GM21423 (cell line): Measurements from ENCODE around the gene PAK4.

Experiments used
- ATAC-seq: cut with Tn5 transposase; IDR thresholded peaks from one replicate; pipeline ENCODE4 v1.9.1; 2021; ENCODE audit warnings: mild to moderate bottlenecking, moderate library complexity; ENCODE audit not compliant: unreplicated experiment

PAK4 gene

DNA sequence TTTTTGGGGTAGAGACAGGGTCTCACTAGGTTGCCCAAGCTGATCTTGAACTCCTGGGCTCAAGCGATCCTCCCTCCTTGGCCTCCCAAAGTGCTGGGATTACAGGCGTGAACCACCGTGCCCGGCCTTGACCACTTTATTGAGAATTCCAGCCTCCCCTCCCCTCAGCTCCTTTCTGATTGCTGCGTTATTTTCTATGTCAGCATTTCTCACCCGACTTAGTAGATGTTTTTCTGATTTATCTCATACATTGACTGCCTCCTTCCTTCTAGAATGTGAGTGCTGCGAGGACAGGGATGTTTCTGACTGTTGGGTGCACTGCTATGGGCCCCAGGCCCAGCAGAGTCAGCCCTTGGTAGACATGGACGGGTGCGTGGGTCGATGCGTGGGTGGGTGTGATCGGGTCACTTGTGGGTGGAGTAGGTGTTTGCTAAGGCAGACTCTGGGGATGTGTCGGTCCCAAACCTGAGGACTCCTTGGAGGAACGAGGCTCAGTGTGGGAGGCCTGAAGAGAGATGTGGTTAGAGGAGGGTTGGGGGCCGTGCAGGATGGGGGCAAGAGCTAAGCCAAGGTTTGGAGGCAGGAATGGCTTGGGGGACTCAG, 37.0 kb downstream of the PAK4 start:
- no peak for ATAC-seq

DNA sequence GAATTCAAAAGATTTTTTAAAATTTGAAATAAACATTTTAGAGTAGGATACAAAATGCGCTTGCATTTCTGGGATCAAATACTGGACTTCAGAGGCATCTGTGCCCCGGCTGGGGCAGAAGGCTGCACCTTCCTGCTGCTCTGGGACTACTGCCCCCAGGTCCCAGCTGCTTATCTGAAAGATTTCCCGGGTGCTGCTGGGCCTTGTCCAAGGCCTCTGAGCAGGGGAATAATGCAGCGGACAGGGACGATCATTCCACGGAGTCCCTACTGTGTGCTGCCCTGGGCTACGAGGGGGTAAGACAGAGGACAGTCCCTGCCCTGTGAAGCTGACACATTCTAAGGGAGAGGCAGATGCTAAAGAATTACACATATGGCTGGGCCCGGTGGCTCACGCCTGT, 38.0 kb downstream of the PAK4 start:
- no peak for ATAC-seq

DNA sequence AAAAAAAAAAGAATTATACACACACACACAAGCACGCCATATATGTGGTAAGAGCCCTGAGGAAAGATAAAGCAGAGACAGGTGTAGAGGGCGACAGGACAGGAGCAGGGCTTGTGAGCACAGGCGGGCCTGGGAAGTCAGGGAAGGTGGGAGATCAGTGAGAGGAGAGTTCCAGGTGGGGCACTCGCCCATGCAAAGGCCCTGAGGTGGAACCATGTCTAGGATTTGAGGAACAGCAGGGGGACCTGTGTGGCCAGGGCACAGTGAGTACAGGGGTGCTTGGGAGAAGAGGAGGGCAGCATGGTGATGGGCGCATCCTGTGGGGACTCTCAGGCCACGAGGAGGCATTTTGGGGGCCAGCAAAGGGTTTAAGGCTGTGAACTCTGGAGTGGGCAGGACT, 38.7 kb downstream of the PAK4 start:
- ATAC-seq = no peak

DNA sequence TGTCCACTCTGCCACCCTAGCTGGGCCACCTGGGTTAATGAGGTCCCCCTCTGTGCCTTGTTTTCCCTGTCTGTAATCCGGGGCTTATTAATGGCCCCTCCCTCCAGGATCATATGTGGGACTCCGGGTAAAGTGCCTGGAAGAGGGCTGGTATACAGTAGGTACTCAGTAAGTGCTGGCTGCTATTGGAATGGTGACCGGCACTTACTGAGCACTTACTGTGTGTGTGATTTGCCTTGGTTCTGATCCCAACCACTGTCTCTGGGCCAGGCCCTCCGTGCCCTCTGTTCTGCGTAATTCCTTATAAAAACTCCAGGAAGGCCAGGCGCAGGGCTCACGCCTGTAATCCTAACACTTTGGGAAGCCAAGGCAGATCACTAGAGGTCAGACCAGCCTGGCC, 40.3 kb downstream of the PAK4 start:
- no peak for ATAC-seq

GRCh38 chr19:39166571-39167391, 41.2 kb downstream of the PAK4 start:
- ATAC-seq = no peak

DNA sequence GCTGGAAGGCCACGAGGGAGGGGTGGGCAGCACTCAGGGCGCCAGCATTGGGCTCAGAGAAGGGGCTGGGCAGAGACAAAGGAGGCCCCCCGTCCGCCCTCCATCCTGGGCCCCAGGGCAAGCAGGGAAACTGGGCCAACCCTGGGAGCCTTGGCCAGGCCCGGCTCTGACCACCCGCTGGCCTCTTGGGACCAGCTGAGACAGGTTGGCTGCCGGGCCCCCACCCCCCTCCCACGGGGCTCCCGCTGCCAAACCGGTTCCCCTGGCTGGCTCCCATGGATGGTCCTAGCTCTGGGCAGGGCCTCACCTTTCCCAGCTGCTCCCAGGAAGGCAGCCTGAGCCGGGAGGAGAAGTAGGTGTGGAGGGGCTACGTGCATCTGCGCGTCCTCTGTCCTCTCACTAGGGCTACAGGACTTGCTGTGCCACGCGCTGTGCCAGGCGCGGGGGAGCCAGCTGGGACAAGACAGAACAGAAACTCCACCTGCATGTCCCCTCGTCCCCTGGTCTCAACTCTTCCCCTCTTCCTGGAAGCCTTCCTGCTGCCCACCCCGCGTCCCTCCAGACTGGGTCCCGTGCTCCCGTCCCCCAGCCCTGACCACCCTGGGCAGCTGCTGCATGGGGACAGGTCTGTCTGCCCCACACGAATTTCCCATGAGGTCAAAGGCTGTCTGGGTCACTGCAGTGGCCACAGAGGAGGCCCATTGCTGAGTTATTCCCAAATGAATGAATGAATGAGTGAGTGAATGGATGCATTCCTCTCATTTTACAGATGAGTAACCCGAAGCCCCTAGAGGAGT, 42.1 kb downstream of the PAK4 start:
- ATAC-seq = no peak

- no peak for ATAC-seq
Measured at GRCh38 chr19:39168258-39169142, 42.9 kb downstream of the PAK4 start.

GRCh38 chr19:39169143-39169810, 43.7 kb downstream of the PAK4 start:
- no peak for ATAC-seq

- ATAC-seq = no peak
Measured at GRCh38 chr19:39170386-39171231, 45.0 kb downstream of the PAK4 start.

DNA sequence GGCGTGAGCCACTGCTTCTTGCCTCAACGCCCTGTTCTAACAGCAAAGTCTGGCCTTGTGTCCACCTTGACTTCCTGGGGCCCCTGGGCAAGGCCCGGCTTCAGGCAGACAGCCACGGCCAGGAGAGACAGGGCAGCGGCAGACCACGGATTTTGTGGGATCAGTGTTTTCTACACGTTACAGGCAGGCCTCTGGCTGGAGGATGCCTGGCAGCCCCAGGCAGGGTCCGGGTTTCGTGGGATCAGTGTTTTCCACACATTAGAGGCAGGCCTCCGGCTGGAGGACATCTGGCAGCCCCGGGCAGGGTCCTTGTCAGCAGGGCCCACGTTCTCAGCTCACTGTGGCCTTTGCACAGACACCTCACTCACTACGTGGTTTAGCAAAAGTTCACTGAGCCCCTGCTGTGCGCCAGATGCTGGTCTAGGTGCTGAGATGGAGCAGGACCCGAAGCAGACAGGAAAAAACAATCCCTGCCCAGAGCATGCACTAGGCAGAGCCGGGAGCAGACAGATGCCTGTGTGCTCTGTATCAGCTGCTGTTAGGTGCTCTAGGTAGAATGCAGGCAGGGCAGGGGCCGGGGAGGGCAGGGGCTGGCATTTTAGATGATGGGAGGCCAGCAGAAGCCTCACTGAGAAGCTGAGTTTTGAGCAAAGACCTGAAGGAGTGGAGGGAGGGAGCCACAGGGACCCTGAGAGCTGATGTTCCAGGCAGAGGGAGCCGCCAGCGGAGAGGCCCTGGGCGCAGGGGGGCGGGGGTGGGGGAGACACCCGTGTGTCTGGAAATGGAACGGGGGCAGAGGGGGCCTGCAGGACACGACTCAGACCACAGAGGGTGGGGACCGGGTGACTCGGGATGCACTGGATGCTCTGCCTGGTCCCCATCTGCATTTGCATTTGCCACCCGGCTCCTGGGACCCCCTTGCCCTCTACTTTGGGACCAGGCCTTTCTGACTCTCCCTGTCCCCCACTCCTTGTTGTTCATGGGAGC, 46.2 kb downstream of the PAK4 start:
- ATAC-seq = no peak

DNA sequence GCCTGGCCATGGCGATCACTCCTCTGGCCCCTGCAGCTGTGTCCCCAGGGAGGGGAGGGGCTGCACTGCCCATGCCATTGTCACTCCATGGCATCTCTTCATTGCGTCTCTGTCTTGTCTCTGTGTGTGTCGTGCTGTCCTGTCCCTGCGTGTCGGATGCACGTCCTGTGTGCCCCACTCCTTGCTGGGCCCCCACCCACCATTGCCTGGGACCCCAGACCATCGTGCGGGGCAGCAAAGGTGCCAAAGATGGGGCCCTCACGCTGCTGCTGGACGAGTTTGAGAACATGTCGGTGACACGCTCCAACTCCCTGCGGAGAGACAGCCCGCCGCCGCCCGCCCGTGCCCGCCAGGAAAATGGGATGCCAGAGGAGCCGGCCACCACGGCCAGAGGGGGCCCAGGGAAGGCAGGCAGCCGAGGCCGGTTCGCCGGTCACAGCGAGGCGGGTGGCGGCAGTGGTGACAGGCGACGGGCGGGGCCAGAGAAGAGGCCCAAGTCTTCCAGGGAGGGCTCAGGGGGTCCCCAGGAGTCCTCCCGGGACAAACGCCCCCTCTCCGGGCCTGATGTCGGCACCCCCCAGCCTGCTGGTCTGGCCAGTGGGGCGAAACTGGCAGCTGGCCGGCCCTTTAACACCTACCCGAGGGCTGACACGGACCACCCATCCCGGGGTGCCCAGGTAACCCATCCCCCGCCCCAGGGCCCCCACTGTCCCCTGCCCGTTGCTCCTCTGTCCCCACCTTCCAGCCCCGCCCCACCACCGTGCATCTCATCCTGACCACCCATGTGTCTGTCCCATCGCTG, 47.3 kb downstream of the PAK4 start:
- ATAC-seq = no peak

DNA sequence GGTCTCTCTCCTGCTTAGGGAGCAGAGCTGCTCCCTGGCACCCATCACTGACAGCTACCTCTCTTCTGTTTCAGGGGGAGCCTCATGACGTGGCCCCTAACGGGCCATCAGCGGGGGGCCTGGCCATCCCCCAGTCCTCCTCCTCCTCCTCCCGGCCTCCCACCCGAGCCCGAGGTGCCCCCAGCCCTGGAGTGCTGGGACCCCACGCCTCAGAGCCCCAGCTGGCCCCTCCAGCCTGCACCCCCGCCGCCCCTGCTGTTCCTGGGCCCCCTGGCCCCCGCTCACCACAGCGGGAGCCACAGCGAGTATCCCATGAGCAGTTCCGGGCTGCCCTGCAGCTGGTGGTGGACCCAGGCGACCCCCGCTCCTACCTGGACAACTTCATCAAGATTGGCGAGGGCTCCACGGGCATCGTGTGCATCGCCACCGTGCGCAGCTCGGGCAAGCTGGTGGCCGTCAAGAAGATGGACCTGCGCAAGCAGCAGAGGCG, 48.0 kb downstream of the PAK4 start:
- no peak for ATAC-seq

DNA sequence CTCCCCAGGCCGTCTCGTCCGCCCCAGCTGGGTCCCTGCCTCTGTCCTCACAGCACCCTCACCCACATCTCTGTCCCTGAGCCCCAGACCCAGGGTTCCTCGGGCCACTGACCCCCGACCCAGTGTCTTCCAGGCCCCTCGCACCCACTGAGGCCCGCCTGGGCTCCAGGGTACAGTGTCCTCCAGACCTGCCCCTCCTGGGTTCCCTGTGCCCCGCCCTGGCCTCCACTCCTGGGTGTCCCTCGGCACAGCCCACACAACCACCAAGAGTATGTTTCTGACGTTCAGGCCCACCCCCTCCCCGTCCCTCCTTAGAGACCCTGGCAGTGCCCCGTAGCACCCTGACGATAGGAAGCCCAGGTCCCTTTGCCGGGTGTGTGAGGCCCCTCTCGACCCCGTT, 48.6 kb downstream of the PAK4 start:
- no peak for ATAC-seq

DNA sequence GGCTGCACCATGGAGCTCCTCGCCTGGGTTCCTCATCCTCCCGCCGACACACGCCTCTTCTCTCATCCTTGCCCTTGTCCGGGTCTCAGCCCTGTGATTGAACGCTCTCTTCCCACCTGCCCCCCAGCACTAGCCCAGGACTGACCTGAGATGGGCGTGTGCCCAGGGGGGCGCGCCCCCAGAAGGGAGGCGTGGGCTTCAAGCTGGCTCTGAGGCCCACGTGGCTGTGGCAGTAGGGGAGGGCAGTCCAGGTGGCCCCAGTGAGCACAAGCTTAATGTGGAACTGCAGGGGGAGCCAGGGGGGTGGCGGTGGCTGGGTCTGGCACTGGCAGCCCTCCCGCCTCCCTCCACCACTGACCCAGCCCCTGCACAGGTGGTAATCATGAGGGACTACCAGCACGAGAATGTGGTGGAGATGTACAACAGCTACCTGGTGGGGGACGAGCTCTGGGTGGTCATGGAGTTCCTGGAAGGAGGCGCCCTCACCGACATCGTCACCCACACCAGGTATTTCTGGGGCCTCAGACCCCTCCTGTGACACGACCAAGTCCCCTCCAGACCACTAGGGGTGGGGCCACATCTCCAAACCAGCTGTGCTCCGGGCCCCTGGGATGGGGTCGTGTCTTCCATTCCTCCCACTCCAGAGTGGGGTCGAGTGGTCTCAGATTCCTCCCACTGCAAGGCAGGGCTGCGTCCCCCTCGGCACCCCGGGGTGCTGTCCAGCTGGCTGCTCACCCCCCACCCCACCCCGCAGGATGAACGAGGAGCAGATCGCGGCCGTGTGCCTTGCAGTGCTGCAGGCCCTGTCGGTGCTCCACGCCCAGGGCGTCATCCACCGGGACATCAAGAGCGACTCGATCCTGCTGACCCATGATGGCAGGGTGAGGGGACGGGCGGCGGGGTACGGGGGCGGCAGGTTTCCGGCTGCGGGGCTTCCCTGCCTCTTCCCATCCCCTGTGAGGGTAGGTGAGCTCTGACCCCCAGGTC, 49.3 kb downstream of the PAK4 start:
- no peak for ATAC-seq

DNA sequence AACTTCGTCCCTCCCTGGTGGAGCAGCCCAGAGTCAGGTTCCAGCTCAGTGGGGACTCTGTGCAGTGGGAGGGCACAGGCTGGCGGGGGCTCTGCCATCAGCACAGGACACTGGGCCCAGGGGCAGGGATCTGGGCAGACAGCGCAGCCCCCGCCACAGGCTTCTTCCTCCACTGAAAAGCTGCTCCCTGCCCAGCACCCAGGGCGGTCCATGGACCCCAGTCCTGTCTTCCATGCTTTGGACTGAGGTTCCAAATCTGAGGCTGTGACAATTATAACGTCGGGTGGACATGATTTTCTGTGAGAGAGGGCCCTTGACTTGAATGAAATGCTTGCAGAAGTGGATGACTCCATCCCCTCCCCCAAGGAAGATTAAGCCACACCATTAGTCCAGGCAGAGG, 50.0 kb downstream of the PAK4 start:
- no peak for ATAC-seq

- ATAC-seq = no peak
Measured at GRCh38 chr19:39177110-39177699, 51.6 kb downstream of the PAK4 start.
